HCT116 (cell line): ENCODE results near the gene NINJ2. TPM values are rescaled to one million over a fixed set of nuclear protein-coding genes. Genes with fewer than 3 reads are reported as not detected.

ENCODE experiments used
- ATAC-seq: fragments of 200-7000 bp; cut with Tn5 transposase; 2 replicates; pipeline ENCODE4 v1.9.1; 2020; ENCODE audit warnings: mild to moderate bottlenecking, moderate library complexity
- BruUV-seq: library from RNA; stranded (reverse); fragments of 400-500 nt; replicated peaks from 2 replicates; lab custom pipeline; 2021; lab: Mats Ljungman, UMichigan
- CTCF ChIA-PET: fragments of 300-600 bp; sonication (Branson Sonifier 250); formaldehyde crosslinking; loops from one replicate; lab custom pipeline; 2021; ENCODE audit warnings: antibody characterized with exemption; lab: Charles Lee
- POLR2A ChIA-PET: fragments of 300-600, 350-600 bp; sonication (Branson Sonifier 250); formaldehyde crosslinking; loops from one replicate; lab custom pipeline; 2021; ENCODE audit warnings: antibody characterized with exemption; lab: Charles Lee
- RAD21 ChIA-PET, 2 experiments: fragments of 300-600 bp; sonication (Branson Sonifier 250); formaldehyde crosslinking; loops; one replicate each; lab custom pipeline; 2023; ENCODE audit warnings: low total read pairs in 2 of 2; ENCODE audit not compliant: uncharacterized antibody in 2 of 2, unreplicated experiment in 2 of 2, low non-redundant PET in 1 of 2; lab: Charles Lee
- DNase-seq: peaks from one replicate; pipeline ENCODE4 v3.0.0-alpha.2; 2010; ENCODE audit warnings: low read depth, low spot score
- H2AFZ ChIP-seq: fragments of 200-600 bp; shearing (Covaris generic), sonication (generic); 2 replicates; pipeline ENCODE4 v1.6.1; 2017; ENCODE audit warnings: low read depth, mixed run types, mixed read lengths, antibody characterized with exemption, low read length; ENCODE audit not compliant: poor library complexity, severe bottlenecking
- H3K27ac ChIP-seq: 2 replicates; pipeline ENCODE4 v1.5.1; 2012; ENCODE audit warnings: low read depth, low read length
- H3K27me3 ChIP-seq: fragments of 200-600 bp; sonication (generic); 2 replicates; pipeline ENCODE4 v1.6.1; 2016; ENCODE audit warnings: mixed run types, low read length, mixed read lengths; ENCODE audit not compliant: insufficient read depth
- H3K36me3 ChIP-seq, 2 experiments: fragments of 200-500 bp in 1 of 2; fragments of 200-600 bp in 1 of 2; sonication (Bioruptor generic) in 1 of 2; sonication (generic) in 1 of 2; 2 replicates each; pipeline versions ENCODE4 v1.5.1 to v1.6.1; 2014 to 2016; ENCODE audit warnings: low read length in 2 of 2, inconsistent platforms in 1 of 2, mixed read lengths in 1 of 2, mixed run types in 1 of 2; ENCODE audit not compliant: insufficient read depth in 2 of 2, control insufficient read depth in 1 of 2
- H3K4me1 ChIP-seq, 2 experiments: fragments of 200-600 bp in 1 of 2; sonication (generic) in 1 of 2; 2 replicates each; pipeline versions ENCODE4 v1.5.1 to v1.6.1; 2012 to 2017; ENCODE audit warnings: low read length in 2 of 2, inconsistent platforms in 1 of 2, mild to moderate bottlenecking in 1 of 2, mixed read lengths in 1 of 2, mixed run types in 1 of 2, moderate library complexity in 1 of 2; ENCODE audit not compliant: insufficient read depth in 2 of 2, control insufficient read depth in 1 of 2
- H3K4me2 ChIP-seq: fragments of 200-600 bp; sonication (generic); 2 replicates; pipeline ENCODE4 v1.6.1; 2017; ENCODE audit warnings: mixed run types, low read length, mixed read lengths
- H3K4me3 ChIP-seq, 2 experiments: fragments of 200-600 bp in 1 of 2; sonication (generic) in 1 of 2; replicated peaks in 1 of 2; 2 replicates each; pipeline ENCODE4 v1.5.1; 2011 to 2016; ENCODE audit warnings: low read length in 2 of 2, control low read depth in 1 of 2, low read depth in 1 of 2, mild to moderate bottlenecking in 1 of 2, mixed read lengths in 1 of 2, mixed run types in 1 of 2
- H3K79me2 ChIP-seq: fragments of 200-600 bp; sonication (generic); 2 replicates; pipeline ENCODE4 v1.6.1; 2017; ENCODE audit warnings: mild to moderate bottlenecking, mixed run types, low read length, moderate library complexity, mixed read lengths; ENCODE audit not compliant: insufficient read depth
- H3K9ac ChIP-seq: fragments of 200-600 bp; sonication (generic); 2 replicates; pipeline ENCODE4 v1.6.1; 2016; ENCODE audit warnings: low read length, mixed read lengths
- H3K9me2 ChIP-seq: fragments of 200-600 bp; sonication (generic), shearing (Covaris generic); 2 replicates; pipeline ENCODE4 v1.6.1; 2017; ENCODE audit warnings: mixed run types, mild to moderate bottlenecking, moderate library complexity; ENCODE audit not compliant: insufficient read depth
- H3K9me3 ChIP-seq, 2 experiments: fragments of 200-500 bp in 1 of 2; fragments of 200-600 bp in 1 of 2; sonication (Bioruptor generic) in 1 of 2; sonication (generic) in 1 of 2; 2 replicates each; pipeline ENCODE4 v1.6.1; 2014 to 2017; ENCODE audit warnings: low read length in 2 of 2, mixed read lengths in 2 of 2, inconsistent platforms in 1 of 2, low read depth in 1 of 2, mild to moderate bottlenecking in 1 of 2, mixed run types in 1 of 2, moderate library complexity in 1 of 2; ENCODE audit not compliant: control insufficient read depth in 1 of 2, insufficient read depth in 1 of 2
- H4K20me1 ChIP-seq: fragments of 200-600 bp; sonication (generic), shearing (Covaris generic); 2 replicates; pipeline ENCODE4 v1.6.1; 2017; ENCODE audit warnings: mixed run types, mild to moderate bottlenecking, moderate library complexity; ENCODE audit not compliant: insufficient read depth
- CBX3 ChIP-seq: IDR thresholded peaks from 2 replicates; pipeline ENCODE4 v1.6.1; 2012; ENCODE audit warnings: low read depth
- CEBPB ChIP-seq: IDR thresholded peaks from 2 replicates; pipeline ENCODE4 v1.6.1; 2012; ENCODE audit warnings: low read depth
- EZH2 ChIP-seq: fragments of 200-600 bp; sonication (generic); IDR thresholded peaks from 2 replicates; pipeline ENCODE4 v1.6.1; 2017; ENCODE audit warnings: antibody characterized with exemption, mixed run types
- FOSL1 ChIP-seq: IDR thresholded peaks from 2 replicates; pipeline ENCODE4 v1.6.1; 2012; ENCODE audit warnings: low read depth
- JUND ChIP-seq: IDR thresholded peaks from 2 replicates; pipeline ENCODE4 v1.6.1; 2012
- POLR2A ChIP-seq: IDR thresholded peaks from 2 replicates; pipeline ENCODE4 v1.7.0; 2011; ENCODE audit warnings: borderline replicate concordance; ENCODE audit not compliant: insufficient read depth, insufficient read length; ENCODE audit errors: extremely low read depth
- POLR2AphosphoS5 ChIP-seq: IDR thresholded peaks from 2 replicates; pipeline ENCODE4 v1.6.1; 2011; ENCODE audit warnings: mild to moderate bottlenecking, low read depth, low read length, moderate library complexity
- RAD21 ChIP-seq: IDR thresholded peaks from 2 replicates; pipeline ENCODE4 v1.6.1; 2012; ENCODE audit warnings: low read depth, mild to moderate bottlenecking
- SIN3A ChIP-seq: IDR thresholded peaks from 2 replicates; pipeline ENCODE4 v1.6.1; 2012; ENCODE audit warnings: low read depth
- SRF ChIP-seq: IDR thresholded peaks from 2 replicates; pipeline ENCODE4 v1.6.1; 2012; ENCODE audit warnings: low read depth
- TCF7L2 ChIP-seq: IDR thresholded peaks from 2 replicates; pipeline ENCODE4 v1.7.0; 2011; ENCODE audit warnings: borderline replicate concordance, inconsistent platforms; ENCODE audit not compliant: insufficient read depth, insufficient read length; ENCODE audit errors: extremely low read depth
- YY1 ChIP-seq: IDR thresholded peaks from 2 replicates; pipeline ENCODE4 v1.6.1; 2011; ENCODE audit warnings: low read length, low read depth, moderate library complexity, mild to moderate bottlenecking; ENCODE audit not compliant: insufficient replicate concordance; ENCODE audit errors: extremely low read depth
- ZNF274 ChIP-seq: fragments of 200-500 bp; sonication (Bioruptor generic); IDR thresholded peaks from 2 replicates; pipeline ENCODE4 v1.6.1; 2014; ENCODE audit warnings: mild to moderate bottlenecking, low read depth, low read length, inconsistent platforms
- intact Hi-C: fragments of 100-400 bp; cut with micrococcal nuclease; formaldehyde crosslinking; loops from 2 replicates; pipeline ENCODE4 v1.10.0; 2022
- total RNA-seq: library from RNA; stranded (reverse); gene quantifications from one replicate; pipeline ENCODE4 v1.2.1, GENCODE V29; 2021; ENCODE audit not compliant: unreplicated experiment
- TF ChIP-seq, protein P1 (sequence below): IDR thresholded peaks from 2 replicates; pipeline ENCODE4 v1.6.1; 2011; ENCODE audit warnings: mild to moderate bottlenecking, low read length, moderate library complexity; ENCODE audit not compliant: insufficient replicate concordance; ENCODE audit errors: extremely low read depth
- TF ChIP-seq, protein P2 (sequence below): IDR thresholded peaks from 2 replicates; pipeline ENCODE4 v1.6.1; 2012
- TF ChIP-seq, protein P3 (sequence below), 3 experiments: fragments of 200-600 bp in 1 of 3; sonication (generic) in 1 of 3; IDR thresholded peaks in 2 of 3; conservative IDR thresholded peaks in 1 of 3; 2 replicates each; pipeline ENCODE4 v1.5.1; 2012 to 2017; ENCODE audit warnings: low read depth in 2 of 3, low read length in 2 of 3, antibody characterized with exemption in 1 of 3, borderline replicate concordance in 1 of 3, control low read depth in 1 of 3, mild to moderate bottlenecking in 1 of 3, mixed read lengths in 1 of 3, mixed run types in 1 of 3, moderate library complexity in 1 of 3; ENCODE audit not compliant: insufficient read depth in 1 of 3
- TF ChIP-seq, protein P4 (sequence below): IDR thresholded peaks from 2 replicates; pipeline ENCODE4 v1.6.1; 2012; ENCODE audit warnings: low read depth
- TF ChIP-seq, protein P5 (sequence below): IDR thresholded peaks from 2 replicates; pipeline ENCODE4 v1.6.1; 2012

Gene NINJ2
- total RNA-seq, 1 experiment from 2014 or later: not detected

- no peak overlapping the region for H3K27ac ChIP-seq
- H3K36me3 ChIP-seq: no peaks in the 10 kb centered on the region
- BruUV-seq: no TSS peak
- no peak overlapping the region for H3K4me3 ChIP-seq
- intact Hi-C loops: no loop called here
- no peaks in the 10 kb centered on the region for H3K9me2 ChIP-seq
- peaks cover 4 to 22% of the 10 kb centered on the region in 2 experiments; a peak in 2 of 4 replicates for H3K4me1 ChIP-seq
- no peaks in the 10 kb centered on the region for H3K9me3 ChIP-seq
- H3K79me2 ChIP-seq: no peaks in the 10 kb centered on the region
- ChIA-PET POLR2A (no interaction called here), RAD21 (no interaction called here), CTCF (no interaction called here)
- no peak overlapping the region for H3K9ac ChIP-seq
- DNase-seq (no peak), ATAC-seq (no peak)
- H3K4me2 ChIP-seq: no peak overlapping the region
- TF ChIP-seq FOSL1 (no peak), TCF7L2 (no peak), CBX3 (no peak), POLR2AphosphoS5 (no peak), CEBPB (no peak), POLR2A (no peak), ZNF274 (no peak), SRF (no peak), JUND (no peak), RAD21 (no peak), EZH2 (no peak), YY1 (no peak), SIN3A (no peak)
- TF ChIP-seq, protein P1, sequence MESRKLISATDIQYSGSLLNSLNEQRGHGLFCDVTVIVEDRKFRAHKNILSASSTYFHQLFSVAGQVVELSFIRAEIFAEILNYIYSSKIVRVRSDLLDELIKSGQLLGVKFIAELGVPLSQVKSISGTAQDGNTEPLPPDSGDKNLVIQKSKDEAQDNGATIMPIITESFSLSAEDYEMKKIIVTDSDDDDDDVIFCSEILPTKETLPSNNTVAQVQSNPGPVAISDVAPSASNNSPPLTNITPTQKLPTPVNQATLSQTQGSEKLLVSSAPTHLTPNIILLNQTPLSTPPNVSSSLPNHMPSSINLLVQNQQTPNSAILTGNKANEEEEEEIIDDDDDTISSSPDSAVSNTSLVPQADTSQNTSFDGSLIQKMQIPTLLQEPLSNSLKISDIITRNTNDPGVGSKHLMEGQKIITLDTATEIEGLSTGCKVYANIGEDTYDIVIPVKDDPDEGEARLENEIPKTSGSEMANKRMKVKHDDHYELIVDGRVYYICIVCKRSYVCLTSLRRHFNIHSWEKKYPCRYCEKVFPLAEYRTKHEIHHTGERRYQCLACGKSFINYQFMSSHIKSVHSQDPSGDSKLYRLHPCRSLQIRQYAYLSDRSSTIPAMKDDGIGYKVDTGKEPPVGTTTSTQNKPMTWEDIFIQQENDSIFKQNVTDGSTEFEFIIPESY: no peak
- TF ChIP-seq, protein P2, sequence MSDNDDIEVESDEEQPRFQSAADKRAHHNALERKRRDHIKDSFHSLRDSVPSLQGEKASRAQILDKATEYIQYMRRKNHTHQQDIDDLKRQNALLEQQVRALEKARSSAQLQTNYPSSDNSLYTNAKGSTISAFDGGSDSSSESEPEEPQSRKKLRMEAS: no peak
- TF ChIP-seq, protein P3, sequence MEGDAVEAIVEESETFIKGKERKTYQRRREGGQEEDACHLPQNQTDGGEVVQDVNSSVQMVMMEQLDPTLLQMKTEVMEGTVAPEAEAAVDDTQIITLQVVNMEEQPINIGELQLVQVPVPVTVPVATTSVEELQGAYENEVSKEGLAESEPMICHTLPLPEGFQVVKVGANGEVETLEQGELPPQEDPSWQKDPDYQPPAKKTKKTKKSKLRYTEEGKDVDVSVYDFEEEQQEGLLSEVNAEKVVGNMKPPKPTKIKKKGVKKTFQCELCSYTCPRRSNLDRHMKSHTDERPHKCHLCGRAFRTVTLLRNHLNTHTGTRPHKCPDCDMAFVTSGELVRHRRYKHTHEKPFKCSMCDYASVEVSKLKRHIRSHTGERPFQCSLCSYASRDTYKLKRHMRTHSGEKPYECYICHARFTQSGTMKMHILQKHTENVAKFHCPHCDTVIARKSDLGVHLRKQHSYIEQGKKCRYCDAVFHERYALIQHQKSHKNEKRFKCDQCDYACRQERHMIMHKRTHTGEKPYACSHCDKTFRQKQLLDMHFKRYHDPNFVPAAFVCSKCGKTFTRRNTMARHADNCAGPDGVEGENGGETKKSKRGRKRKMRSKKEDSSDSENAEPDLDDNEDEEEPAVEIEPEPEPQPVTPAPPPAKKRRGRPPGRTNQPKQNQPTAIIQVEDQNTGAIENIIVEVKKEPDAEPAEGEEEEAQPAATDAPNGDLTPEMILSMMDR (IDR thresholded peaks at IDR 0.05 in 2 of 3, conservative IDR thresholded peaks at IDR 0.05 in 1 of 3; ENCODE audit: borderline replicate concordance in 1 of 3, insufficient read depth in 1 of 3, low read depth in 2 of 3, low read length in 2 of 3): no peak
- TF ChIP-seq, protein P4, sequence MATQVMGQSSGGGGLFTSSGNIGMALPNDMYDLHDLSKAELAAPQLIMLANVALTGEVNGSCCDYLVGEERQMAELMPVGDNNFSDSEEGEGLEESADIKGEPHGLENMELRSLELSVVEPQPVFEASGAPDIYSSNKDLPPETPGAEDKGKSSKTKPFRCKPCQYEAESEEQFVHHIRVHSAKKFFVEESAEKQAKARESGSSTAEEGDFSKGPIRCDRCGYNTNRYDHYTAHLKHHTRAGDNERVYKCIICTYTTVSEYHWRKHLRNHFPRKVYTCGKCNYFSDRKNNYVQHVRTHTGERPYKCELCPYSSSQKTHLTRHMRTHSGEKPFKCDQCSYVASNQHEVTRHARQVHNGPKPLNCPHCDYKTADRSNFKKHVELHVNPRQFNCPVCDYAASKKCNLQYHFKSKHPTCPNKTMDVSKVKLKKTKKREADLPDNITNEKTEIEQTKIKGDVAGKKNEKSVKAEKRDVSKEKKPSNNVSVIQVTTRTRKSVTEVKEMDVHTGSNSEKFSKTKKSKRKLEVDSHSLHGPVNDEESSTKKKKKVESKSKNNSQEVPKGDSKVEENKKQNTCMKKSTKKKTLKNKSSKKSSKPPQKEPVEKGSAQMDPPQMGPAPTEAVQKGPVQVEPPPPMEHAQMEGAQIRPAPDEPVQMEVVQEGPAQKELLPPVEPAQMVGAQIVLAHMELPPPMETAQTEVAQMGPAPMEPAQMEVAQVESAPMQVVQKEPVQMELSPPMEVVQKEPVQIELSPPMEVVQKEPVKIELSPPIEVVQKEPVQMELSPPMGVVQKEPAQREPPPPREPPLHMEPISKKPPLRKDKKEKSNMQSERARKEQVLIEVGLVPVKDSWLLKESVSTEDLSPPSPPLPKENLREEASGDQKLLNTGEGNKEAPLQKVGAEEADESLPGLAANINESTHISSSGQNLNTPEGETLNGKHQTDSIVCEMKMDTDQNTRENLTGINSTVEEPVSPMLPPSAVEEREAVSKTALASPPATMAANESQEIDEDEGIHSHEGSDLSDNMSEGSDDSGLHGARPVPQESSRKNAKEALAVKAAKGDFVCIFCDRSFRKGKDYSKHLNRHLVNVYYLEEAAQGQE: no peak
- TF ChIP-seq, protein P5, sequence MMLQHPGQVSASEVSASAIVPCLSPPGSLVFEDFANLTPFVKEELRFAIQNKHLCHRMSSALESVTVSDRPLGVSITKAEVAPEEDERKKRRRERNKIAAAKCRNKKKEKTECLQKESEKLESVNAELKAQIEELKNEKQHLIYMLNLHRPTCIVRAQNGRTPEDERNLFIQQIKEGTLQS: no peak
- no peaks in the 10 kb centered on the region for H3K27me3 ChIP-seq
- H4K20me1 ChIP-seq: no peaks in the 10 kb centered on the region
- H2AFZ ChIP-seq: no peak overlapping the region
These were observed 24.2 kb downstream of the NINJ2 start for GRCh38 chr12:638953-639557.
